Nucleus accumbens (tissue), 56 donors: ENCODE measurements around the gene WDR26.
"Not testable (repeated sequence)": the region's sequence is repeated elsewhere in the genome, so short reads cannot be mapped to it uniquely, and the experiment has no call there.

ENCODE experiments used
- DNase-seq, 56 donors: peaks; one replicate each; lab custom pipeline; 2025; lab: John Stamatoyannopoulos, UW

The WDR26 gene

GRCh38 chr1:224435318-224435763 lies 744 bp upstream of the WDR26 start:
- peak in 1 of 56 donors; percentile 48 for DNase-seq

- DNase-seq, result peak in 41 of 56 donors; percentile 15 to 86 (median 63)
Measured at GRCh38 chr1:224433701-224434672, 610 bp downstream of the WDR26 start.

GRCh38 chr1:224433041-224433691 lies 1.4 kb downstream of the WDR26 start:
- peak in 18 of 56 donors; percentile 3 to 61 (median 35) for DNase-seq

- DNase-seq, result peak in 1 of 56 donors; percentile 4
Measured at GRCh38 chr1:224432672-224433040, 1.9 kb downstream of the WDR26 start.

GRCh38 chr1:224432146-224432545 lies 2.5 kb downstream of the WDR26 start:
- DNase-seq, result no peak

- no peak for DNase-seq
Measured at GRCh38 chr1:224431726-224432125, 2.9 kb downstream of the WDR26 start.

GRCh38 chr1:224430511-224431113 lies 4.0 kb downstream of the WDR26 start:
- no peak for DNase-seq

- no peak for DNase-seq
Measured at GRCh38 chr1:224429616-224430326, 4.8 kb downstream of the WDR26 start.

- DNase-seq, result not testable (repeated sequence)
Measured at GRCh38 chr1:224428713-224429112, 5.9 kb downstream of the WDR26 start.

- DNase-seq, result no peak
Measured at GRCh38 chr1:224427346-224427745, 7.3 kb downstream of the WDR26 start.

- not testable (repeated sequence) for DNase-seq
Measured at GRCh38 chr1:224426869-224427268, 7.7 kb downstream of the WDR26 start.

GRCh38 chr1:224425279-224425884 lies 9.2 kb downstream of the WDR26 start:
- no peak for DNase-seq

- no peak for DNase-seq
Measured at GRCh38 chr1:224420106-224420505, 14.5 kb downstream of the WDR26 start.

- no peak for DNase-seq
Measured at GRCh38 chr1:224411766-224412165, 22.8 kb downstream of the WDR26 start.

GRCh38 chr1:224408294-224408590 lies 26.4 kb downstream of the WDR26 start:
- DNase-seq, result no peak

GRCh38 chr1:224407571-224408293 lies 26.9 kb downstream of the WDR26 start:
- no peak for DNase-seq

- no peak for DNase-seq
Measured at GRCh38 chr1:224406216-224406615, 28.4 kb downstream of the WDR26 start.

- no peak for DNase-seq
Measured at GRCh38 chr1:224405604-224405970, 29.0 kb downstream of the WDR26 start.

- DNase-seq, result no peak
Measured at GRCh38 chr1:224404916-224405603, 29.5 kb downstream of the WDR26 start.
